ENCODE results near the gene CD52.
"Not testable (repeated sequence)": the region's sequence is repeated elsewhere in the genome, so short reads cannot be mapped to it uniquely, and the experiment has no call there.

Gene CD52

GRCh38 chr1:26302733-26303405, 14.9 kb upstream of the CD52 start:
- no peak for DNase-seq

GRCh38 chr1:26305667-26306289, 12.0 kb upstream of the CD52 start:
- no peak for DNase-seq

GRCh38 chr1:26306290-26307229, 11.2 kb upstream of the CD52 start, which contains the start of gene UBXN11:
TSS of gene UBXN11 (minus strand) at chr1:26306636. CDS start at chr1:26302883, 3,753 bp downstream.
- DNase-seq: peak; percentile 88

- DNase-seq: no peak
Measured at GRCh38 chr1:26307363-26307781, 10.4 kb upstream of the CD52 start.

- not testable (repeated sequence) for DNase-seq
Measured at GRCh38 chr1:26307966-26308899, 9.5 kb upstream of the CD52 start.

- no peak for DNase-seq
Measured at GRCh38 chr1:26314501-26314900, 3.3 kb upstream of the CD52 start.

- DNase-seq: no peak
Measured at GRCh38 chr1:26315874-26316850, 1.6 kb upstream of the CD52 start.

- DNase-seq: no peak
Measured at GRCh38 chr1:26317146-26317545, 612 bp upstream of the CD52 start.

- peak; percentile 37 for DNase-seq
Measured at GRCh38 chr1:26318338-26319064, 743 bp downstream of the CD52 start.

GRCh38 chr1:26320896-26321295, 3.1 kb downstream of the CD52 start:
- DNase-seq: no peak

GRCh38 chr1:26321315-26322041, 3.7 kb downstream of the CD52 start:
- peak; percentile 96 for DNase-seq

GRCh38 chr1:26322042-26322331, 4.2 kb downstream of the CD52 start:
- no peak for DNase-seq

GRCh38 chr1:26323382-26323781, 5.6 kb downstream of the CD52 start:
- DNase-seq: no peak

- DNase-seq: no peak
Measured at GRCh38 chr1:26324550-26324949, 6.8 kb downstream of the CD52 start.

GRCh38 chr1:26327956-26328362, 10.2 kb downstream of the CD52 start:
- no peak for DNase-seq

GRCh38 chr1:26328597-26328996, 10.8 kb downstream of the CD52 start:
- DNase-seq: no peak

GRCh38 chr1:26329380-26329779, 11.6 kb downstream of the CD52 start:
- not testable (repeated sequence) for DNase-seq

- no peak for DNase-seq
Measured at GRCh38 chr1:26330276-26330675, 12.5 kb downstream of the CD52 start.

- not testable (repeated sequence) for DNase-seq
Measured at GRCh38 chr1:26333312-26333711, 15.6 kb downstream of the CD52 start.
